GM10248 (cell line): Measurements from ENCODE around the gene GTF2F1.
"Not testable (repeated sequence)": the region's sequence is repeated elsewhere in the genome, so short reads cannot be mapped to it uniquely, and the experiment has no call there.

ENCODE experiments used
- CTCF ChIA-PET: fragments of 300-600 bp; sonication (Branson Sonifier 250); formaldehyde crosslinking; extraction: SDS; loops from one replicate; lab custom pipeline; 2021; ENCODE audit warnings: antibody characterized with exemption; lab: Yijun Ruan, JAX
- POLR2A ChIA-PET: fragments of 350-650 bp; sonication (Branson Sonifier 250); formaldehyde crosslinking; extraction: SDS; loops from one replicate; lab custom pipeline; 2020; ENCODE audit warnings: antibody characterized with exemption; lab: Yijun Ruan, JAX
- DNase-seq: peaks from one replicate; pipeline ENCODE4 v3.0.0; 2012; ENCODE audit errors: extremely low spot score
- TF ChIP-seq, protein P1 (sequence below): IDR thresholded peaks from 2 replicates; pipeline ENCODE4 v1.5.1; 2012; ENCODE audit warnings: mild to moderate bottlenecking, low read depth; ENCODE audit errors: extremely low read depth, missing control alignments, control extremely low read depth

GTF2F1 gene

DNA sequence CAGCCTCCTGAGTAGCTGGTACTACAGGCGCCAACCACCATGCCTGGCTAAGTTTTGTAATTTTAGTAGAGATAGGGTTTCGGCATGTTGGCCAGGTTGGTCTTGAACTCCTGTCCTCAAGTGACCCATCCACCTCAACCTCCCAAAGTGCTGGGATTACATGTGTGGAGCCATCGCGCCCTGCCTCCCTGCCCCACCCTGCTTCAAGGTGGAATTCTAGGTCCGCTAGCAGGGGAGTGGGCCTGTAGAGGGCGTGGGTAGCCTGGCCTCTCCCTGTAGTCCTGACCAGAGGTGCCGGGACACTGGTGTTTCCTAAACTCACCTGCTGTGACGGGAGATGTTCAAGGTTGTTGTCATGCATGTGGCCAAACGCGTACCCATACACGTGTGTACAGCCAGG, 40.2 kb upstream of the GTF2F1 start:
- ChIA-PET CTCF (no interaction called here), POLR2A (no interaction called here)
- TF ChIP-seq, protein P1, sequence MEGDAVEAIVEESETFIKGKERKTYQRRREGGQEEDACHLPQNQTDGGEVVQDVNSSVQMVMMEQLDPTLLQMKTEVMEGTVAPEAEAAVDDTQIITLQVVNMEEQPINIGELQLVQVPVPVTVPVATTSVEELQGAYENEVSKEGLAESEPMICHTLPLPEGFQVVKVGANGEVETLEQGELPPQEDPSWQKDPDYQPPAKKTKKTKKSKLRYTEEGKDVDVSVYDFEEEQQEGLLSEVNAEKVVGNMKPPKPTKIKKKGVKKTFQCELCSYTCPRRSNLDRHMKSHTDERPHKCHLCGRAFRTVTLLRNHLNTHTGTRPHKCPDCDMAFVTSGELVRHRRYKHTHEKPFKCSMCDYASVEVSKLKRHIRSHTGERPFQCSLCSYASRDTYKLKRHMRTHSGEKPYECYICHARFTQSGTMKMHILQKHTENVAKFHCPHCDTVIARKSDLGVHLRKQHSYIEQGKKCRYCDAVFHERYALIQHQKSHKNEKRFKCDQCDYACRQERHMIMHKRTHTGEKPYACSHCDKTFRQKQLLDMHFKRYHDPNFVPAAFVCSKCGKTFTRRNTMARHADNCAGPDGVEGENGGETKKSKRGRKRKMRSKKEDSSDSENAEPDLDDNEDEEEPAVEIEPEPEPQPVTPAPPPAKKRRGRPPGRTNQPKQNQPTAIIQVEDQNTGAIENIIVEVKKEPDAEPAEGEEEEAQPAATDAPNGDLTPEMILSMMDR, result no peak
- DNase-seq, result no peak

DNA sequence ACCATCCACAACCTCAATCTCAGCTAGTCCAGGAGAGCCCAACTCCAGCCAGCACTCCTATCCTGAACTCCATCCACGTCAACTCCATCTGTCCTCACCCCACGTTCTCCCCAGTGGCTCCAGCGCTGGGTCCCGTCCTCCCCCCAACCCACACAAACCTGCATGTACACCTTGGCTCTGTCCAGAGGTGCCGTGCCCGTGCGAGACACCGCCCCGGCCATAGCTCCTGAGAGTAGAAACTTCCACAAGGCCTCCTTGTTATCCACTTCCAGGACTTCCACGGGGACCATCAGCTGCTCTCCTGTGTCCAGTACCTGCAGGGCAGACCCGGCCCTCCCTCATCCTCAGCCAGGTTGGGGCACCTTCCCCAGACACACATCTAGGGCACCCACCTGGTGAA, 38.9 kb upstream of the GTF2F1 start:
- DNase-seq, result no peak
- ChIA-PET POLR2A (interaction anchor here (0.6 kb wide), 1 partner anchor 61 kb away, joined by 5 read pairs; no protein-coding TSS in a partner anchor), CTCF (no interaction called here)
- TF ChIP-seq, protein P1, result no peak

DNA sequence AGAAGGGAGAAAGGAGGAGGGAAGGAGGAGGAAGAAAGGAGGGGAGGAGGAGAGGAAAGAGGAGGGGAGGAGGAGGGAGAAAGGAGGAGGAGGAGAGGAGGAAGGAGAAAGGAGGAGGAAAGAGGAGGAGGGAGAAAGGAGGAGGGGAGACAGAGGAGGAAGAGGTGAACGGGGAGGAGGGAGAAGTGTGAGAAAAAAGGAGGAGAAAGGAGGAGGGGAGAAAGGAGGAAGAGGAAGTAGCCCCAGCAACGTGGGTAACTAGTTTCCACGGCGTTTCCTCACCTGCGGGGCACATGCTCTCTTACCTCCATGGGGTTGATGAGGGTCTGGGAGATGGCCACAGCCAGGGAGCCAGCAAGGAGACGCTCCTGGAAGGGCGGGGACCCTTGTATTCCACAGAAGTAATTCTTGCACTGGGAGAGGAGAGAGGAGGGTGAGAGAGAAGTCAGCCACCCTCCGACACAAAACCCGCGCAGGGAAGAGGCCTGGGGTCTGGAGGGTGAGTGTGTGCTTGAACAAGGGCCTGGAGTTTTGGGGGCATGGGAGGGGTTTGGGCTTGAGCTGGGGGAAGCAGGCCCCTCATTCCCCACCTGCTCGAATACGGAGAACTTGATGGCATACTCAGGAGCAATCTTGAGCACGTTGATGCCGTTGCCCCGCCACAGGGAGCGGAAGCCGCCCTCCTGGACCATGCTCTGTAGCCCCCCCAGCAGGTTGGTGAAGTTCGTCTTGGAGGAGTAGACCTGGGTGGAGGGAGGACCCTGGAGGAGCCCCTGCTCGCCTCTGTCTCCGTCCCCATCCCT, 36.7 kb upstream of the GTF2F1 start:
- ChIA-PET POLR2A (no interaction called here), CTCF (interaction anchor here (1.2 kb wide), 1 partner anchor 52 kb away, joined by 3 read pairs; the partner anchor contains the start of gene DENND1C)
- DNase-seq, result no peak
- TF ChIP-seq, protein P1, result no peak

DNA sequence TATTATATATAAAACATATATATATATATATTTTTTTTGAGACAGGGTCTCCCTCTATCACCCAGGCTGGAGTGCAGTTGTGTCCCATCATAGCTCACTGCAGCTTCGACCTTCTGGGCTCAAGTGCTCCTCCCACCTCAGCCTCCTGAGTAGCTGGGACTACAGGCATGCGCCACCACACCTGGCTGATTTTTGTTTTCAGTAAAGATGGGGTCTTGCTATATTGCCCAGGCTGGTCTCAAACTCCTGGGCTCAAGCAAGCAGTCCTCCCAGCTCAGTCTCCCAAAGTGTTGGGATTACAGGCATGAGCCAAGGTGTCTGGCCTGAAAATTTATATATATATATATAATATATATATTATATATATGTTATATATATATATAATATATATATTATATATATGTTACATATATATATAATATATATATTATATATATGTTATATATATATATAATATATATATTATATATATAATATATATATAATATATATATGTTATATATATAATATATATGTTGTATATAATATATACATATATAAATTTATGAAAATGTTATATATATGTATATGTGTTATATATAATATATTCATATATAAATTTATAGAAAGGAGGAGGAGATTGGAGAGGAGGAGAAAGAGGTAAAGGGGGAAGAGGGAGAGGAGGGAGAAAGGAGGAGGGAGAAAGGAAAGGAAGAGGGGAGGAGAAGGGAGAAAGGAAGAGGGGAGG, 35.9 kb upstream of the GTF2F1 start:
- DNase-seq, POLR2A ChIA-PET, CTCF ChIA-PET: not testable (repeated sequence)

DNA sequence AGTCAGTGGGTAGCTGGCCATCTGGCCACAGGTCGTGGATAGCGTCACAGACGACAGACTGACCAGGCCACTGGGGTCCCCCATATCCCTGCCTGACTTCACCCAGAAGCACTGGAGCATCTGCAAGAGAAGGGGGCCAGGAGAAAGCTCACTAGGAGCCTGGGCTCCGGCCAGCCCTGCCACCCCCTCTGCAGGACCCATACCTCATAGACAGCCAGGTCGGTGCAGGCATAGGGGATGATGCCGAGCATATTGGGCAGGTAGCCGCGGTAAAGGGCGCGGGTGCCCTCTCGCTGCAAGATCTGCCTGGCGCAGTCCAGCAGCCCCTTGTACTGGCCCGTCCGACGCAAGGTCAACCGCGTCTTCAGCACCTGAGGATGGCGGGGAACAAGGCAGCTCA, 34.2 kb upstream of the GTF2F1 start:
- CTCF ChIA-PET, result interaction anchor here (2.6 kb wide), 1 partner anchor 378 kb away, joined by 6 read pairs; no protein-coding TSS in a partner anchor
- TF ChIP-seq, protein P1, result no peak
- POLR2A ChIA-PET, result no interaction called here
- no peak for DNase-seq

DNA sequence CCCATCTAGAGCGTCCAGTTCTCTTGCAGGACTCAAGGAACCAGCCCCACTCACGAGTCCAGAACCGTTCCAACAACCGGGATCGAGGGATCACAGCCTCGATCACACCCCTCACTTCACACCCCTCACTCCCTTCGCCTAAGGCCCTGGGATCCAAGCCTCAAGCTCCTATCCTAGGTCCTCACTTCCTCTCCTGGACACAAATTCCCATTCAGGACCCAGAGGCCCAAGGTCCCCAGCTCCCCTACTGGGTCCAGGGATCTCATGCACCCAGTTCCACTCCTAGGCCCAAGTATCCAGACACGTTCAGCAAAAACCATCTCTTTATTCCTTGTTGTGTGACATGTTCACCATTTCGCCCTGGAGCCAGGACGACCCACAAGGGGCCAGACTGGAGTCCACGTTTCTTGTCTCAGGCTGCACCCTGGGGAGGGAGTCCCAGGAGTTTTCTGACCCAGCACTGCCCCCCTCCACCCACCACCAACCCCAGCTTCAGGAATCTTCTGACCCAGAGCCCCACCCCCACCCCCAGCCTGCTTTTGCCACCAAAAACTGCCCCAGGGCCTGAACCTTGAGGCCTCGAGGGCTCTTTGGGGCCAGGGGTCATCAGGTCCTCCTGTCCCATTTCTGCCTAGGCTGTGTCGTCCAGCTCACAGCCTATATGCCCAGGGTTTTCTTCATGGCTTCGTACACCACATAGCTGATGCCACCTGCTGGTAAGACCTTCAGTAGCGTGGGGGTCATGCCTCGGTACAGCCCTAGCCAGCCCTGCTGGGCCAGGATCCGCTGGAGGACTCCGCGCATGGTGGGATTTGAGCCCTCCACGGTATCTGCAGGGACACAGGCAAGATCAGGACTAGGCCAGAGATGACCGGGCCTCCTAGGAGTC, 33.0 kb upstream of the GTF2F1 start:
- DNase-seq, result no peak
- ChIA-PET POLR2A (interaction anchor here (0.6 kb wide), 1 partner anchor 156 kb away, joined by 4 read pairs; no protein-coding TSS in a partner anchor), CTCF (interaction anchor here (0.9 to 2.6 kb wide), 5 partner anchors 11 to 439 kb away, joined by 3 to 6 read pairs (median 3); no protein-coding TSS in a partner anchor)
- TF ChIP-seq, protein P1, result no peak
